OCI-LY1 (cell line): ENCODE measurements around the gene MTHFD1L.

ENCODE experiments used
- EZH2 ChIP-seq: fragments of 200-600 bp; sonication (generic), shearing (Covaris generic); IDR thresholded peaks from 2 replicates; pipeline ENCODE4 v1.8.0; 2017; ENCODE audit warnings: borderline replicate concordance, mixed run types, mild to moderate bottlenecking, antibody characterized with exemption, low read length, moderate library complexity, mixed read lengths
- TF ChIP-seq, protein P1 (sequence below): fragments of 200-600 bp; sonication (generic), shearing (Covaris generic); IDR thresholded peaks from 2 replicates; pipeline ENCODE4 v1.5.1; 2017; ENCODE audit warnings: mild to moderate bottlenecking, antibody characterized with exemption, low read length, moderate library complexity, mixed read lengths

GRCh38 chr6:150932996-150933395 is 67.5 kb downstream of the MTHFD1L start:
- TF ChIP-seq, protein P1, sequence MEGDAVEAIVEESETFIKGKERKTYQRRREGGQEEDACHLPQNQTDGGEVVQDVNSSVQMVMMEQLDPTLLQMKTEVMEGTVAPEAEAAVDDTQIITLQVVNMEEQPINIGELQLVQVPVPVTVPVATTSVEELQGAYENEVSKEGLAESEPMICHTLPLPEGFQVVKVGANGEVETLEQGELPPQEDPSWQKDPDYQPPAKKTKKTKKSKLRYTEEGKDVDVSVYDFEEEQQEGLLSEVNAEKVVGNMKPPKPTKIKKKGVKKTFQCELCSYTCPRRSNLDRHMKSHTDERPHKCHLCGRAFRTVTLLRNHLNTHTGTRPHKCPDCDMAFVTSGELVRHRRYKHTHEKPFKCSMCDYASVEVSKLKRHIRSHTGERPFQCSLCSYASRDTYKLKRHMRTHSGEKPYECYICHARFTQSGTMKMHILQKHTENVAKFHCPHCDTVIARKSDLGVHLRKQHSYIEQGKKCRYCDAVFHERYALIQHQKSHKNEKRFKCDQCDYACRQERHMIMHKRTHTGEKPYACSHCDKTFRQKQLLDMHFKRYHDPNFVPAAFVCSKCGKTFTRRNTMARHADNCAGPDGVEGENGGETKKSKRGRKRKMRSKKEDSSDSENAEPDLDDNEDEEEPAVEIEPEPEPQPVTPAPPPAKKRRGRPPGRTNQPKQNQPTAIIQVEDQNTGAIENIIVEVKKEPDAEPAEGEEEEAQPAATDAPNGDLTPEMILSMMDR = no peak
- no peak for TF ChIP-seq EZH2
